Bronchial epithelial cell (primary cell): ENCODE measurements around the gene STK32B. TPM values are rescaled to one million over a fixed set of nuclear protein-coding genes. Genes with fewer than 3 reads are reported as not detected.

Experiments used
- DNase-seq: peaks from one replicate; pipeline ENCODE4 v3.0.0-alpha.2; 2010; ENCODE audit warnings: low read depth
- FAIRE-seq: peaks from 2 replicates; lab custom pipeline; 2011; peaks lifted over from hg19 to GRCh38; lab: Jason Lieb, UNC
- H3K27me3 ChIP-seq: 2 replicates; pipeline ENCODE4 v1.5.1; 2011; ENCODE audit warnings: low read length; ENCODE audit not compliant: control insufficient read depth, insufficient read depth
- H3K36me3 ChIP-seq: 2 replicates; pipeline ENCODE4 v1.5.1; 2011; ENCODE audit warnings: low read length; ENCODE audit not compliant: control insufficient read depth, insufficient read depth
- H3K4me3 ChIP-seq: 2 replicates; pipeline ENCODE4 v1.5.1; 2011; ENCODE audit warnings: mild to moderate bottlenecking, low read depth, low read length, control low read depth
- total RNA-seq: library from RNA; depleted of rRNA; stranded (reverse); fragments of >200 nt; gene quantifications from 2 replicates; pipeline ENCODE4 v1.2.1, GENCODE V29; 2014
- TF ChIP-seq, protein P1 (sequence below): IDR thresholded peaks from 2 replicates; pipeline ENCODE4 v1.5.1; 2011; ENCODE audit warnings: mild to moderate bottlenecking, moderate library complexity, low read length, control low read depth, inconsistent platforms; ENCODE audit not compliant: insufficient read depth, severe bottlenecking

The STK32B gene
- total RNA-seq, 1 donor from 2014 or later, result under 0.01 TPM

DNA sequence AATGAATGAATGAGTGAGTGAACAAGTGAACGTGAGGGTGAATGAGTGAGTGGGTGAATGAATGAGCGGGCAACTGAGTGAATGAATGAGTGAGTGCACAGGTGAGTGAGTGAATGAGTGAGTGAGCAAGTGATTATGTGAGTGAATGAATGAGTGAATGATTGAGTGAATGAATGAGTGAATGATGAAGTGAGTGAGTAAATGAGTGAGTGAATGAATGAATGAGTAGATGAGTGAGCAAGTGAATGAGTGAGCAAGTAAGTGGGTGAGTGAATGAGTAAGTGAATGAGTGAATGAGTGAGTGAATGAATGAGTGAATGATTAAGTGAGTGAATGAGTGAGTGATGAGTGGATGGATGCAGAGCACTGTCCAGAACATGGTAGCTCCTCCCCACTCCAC is 205.8 kb downstream of the STK32B start:
- FAIRE-seq (peak; percentile 92), DNase-seq (no peak)
- Histone ChIP-seq H3K4me3 (no peak overlapping the region), H3K36me3 (no peaks in the 10 kb centered on the region), H3K27me3 (no peaks in the 10 kb centered on the region)
- TF ChIP-seq, protein P1, sequence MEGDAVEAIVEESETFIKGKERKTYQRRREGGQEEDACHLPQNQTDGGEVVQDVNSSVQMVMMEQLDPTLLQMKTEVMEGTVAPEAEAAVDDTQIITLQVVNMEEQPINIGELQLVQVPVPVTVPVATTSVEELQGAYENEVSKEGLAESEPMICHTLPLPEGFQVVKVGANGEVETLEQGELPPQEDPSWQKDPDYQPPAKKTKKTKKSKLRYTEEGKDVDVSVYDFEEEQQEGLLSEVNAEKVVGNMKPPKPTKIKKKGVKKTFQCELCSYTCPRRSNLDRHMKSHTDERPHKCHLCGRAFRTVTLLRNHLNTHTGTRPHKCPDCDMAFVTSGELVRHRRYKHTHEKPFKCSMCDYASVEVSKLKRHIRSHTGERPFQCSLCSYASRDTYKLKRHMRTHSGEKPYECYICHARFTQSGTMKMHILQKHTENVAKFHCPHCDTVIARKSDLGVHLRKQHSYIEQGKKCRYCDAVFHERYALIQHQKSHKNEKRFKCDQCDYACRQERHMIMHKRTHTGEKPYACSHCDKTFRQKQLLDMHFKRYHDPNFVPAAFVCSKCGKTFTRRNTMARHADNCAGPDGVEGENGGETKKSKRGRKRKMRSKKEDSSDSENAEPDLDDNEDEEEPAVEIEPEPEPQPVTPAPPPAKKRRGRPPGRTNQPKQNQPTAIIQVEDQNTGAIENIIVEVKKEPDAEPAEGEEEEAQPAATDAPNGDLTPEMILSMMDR, result no peak

- Histone ChIP-seq H3K36me3 (no peaks in the 10 kb centered on the region), H3K4me3 (no peak overlapping the region), H3K27me3 (no peaks in the 10 kb centered on the region)
- no peak for FAIRE-seq
- TF ChIP-seq, protein P1, result no peak
- DNase-seq, result no peak
Observed at GRCh38 chr4:5259471-5259870, 208.2 kb downstream of the STK32B start.

GRCh38 chr4:5260121-5260520 is 208.8 kb downstream of the STK32B start:
- FAIRE-seq (no peak), DNase-seq (no peak)
- no peaks in the 10 kb centered on the region for H3K36me3 ChIP-seq
- no peaks in the 10 kb centered on the region for H3K27me3 ChIP-seq
- TF ChIP-seq, protein P1, result no peak
- H3K4me3 ChIP-seq, result no peak overlapping the region

DNA sequence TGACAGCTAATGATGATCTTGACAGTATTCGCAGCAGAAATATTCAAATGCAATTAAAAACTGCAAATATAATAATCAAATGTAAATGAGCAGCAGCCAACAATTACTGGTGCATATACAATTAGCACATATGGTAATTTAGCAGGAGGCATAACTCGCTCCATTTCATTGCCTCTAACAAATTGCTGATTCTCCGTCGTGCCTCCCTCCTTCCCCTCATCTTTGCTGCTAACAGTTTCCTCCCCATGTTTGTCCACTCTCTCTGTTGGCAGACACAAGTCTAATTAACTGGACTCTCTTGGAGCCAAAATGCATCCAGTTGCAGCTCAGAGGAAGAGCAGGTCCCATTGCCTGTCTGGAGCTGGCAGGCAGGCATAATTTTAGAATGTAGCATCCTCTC is 210.6 kb downstream of the STK32B start:
- DNase-seq, result no peak
- H3K27me3 ChIP-seq, result no peaks in the 10 kb centered on the region
- no peak overlapping the region for H3K4me3 ChIP-seq
- TF ChIP-seq, protein P1, result no peak
- FAIRE-seq, result no peak
- H3K36me3 ChIP-seq, result no peaks in the 10 kb centered on the region

DNA sequence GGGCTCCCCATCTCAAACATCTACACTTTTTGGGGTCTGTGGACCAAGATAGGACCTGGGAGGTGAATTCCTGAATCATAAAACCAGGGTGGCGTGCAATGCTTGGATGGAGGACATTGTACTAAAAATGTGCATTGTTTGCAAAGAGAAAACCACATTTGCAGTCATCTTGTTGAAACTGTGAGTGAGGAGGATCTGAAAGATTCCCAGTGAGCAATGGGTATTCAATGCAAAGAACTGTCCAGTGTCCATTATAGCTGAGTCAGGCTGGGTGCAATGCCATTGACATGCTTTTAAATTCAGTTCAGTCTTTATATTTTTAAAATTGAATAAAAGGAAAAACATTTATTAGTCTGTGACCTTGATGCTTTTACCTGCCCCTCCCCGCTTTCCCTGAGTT is 215.7 kb downstream of the STK32B start:
- DNase-seq, result no peak
- no peak for FAIRE-seq
- TF ChIP-seq, protein P1, result no peak
- no peaks in the 10 kb centered on the region for H3K36me3 ChIP-seq
- no peak overlapping the region for H3K4me3 ChIP-seq
- H3K27me3 ChIP-seq, result no peaks in the 10 kb centered on the region

GRCh38 chr4:5267408-5267807 is 216.1 kb downstream of the STK32B start:
- TF ChIP-seq, protein P1, result no peak
- no peak overlapping the region for H3K4me3 ChIP-seq
- no peaks in the 10 kb centered on the region for H3K27me3 ChIP-seq
- no peaks in the 10 kb centered on the region for H3K36me3 ChIP-seq
- FAIRE-seq (no peak), DNase-seq (no peak)
